Adrenal gland (tissue), 5 donors: ENCODE results near the gene ATXN1L.

Experiments
- CTCF ChIP-seq, 6 experiments: fragments of 450-650 bp in 4 of 6; fragments of 200-600 bp in 2 of 6; sonication (generic) in 1 of 6; IDR thresholded peaks; 1 replicate in 5 of 6; 2 replicates in 1 of 6; pipeline versions ENCODE4 v1.5.1 to v1.8.0; 2016 to 2021; ENCODE audit warnings: antibody characterized with exemption in 6 of 6, mild to moderate bottlenecking in 2 of 6, moderate library complexity in 1 of 6
- POLR2A ChIP-seq, 2 donors: fragments of 450-650 bp; IDR thresholded peaks; one replicate each; pipeline ENCODE4 v1.6.1; 2017; ENCODE audit warnings: antibody characterized with exemption in 2 of 2, mild to moderate bottlenecking in 2 of 2, moderate library complexity in 1 of 2
- donor health status: DM: no; HTN: no; CAD: no.

GRCh38 chr16:71853413-71853812 is 7.6 kb downstream of the ATXN1L start:
- TF ChIP-seq POLR2A (IDR thresholded peaks at IDR 0.05) (no peak), CTCF (IDR thresholded peaks at IDR 0.05) (no peak)
